ENCODE measurements around the gene CDC42EP3.

CDC42EP3 gene

DNA sequence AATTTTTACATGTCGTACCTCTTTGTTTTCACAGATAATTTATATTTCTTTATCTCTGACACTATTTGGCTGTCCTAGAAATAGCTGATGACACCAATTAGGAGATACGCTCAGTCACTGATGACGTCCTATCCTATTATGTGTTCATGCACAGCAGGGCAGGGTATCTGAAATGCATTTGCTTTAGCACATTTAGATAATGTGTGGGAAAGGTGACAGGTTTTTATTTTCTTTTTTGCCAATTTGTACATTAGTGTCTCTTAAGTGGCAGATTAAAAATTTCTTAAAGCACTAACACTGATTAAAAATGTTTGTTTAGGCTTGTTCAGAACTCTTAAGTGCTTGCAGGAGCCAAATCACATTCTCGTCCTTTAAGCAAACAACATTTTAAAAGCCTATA lies 39.7 kb downstream of the CDC42EP3 start:
- Histone ChIP-seq H3K36me3 (no peaks in the 10 kb centered on the region), H3K4me1 (no peaks in the 10 kb centered on the region), H3K27ac (no peak overlapping the region), H3K4me3 (no peak overlapping the region), H3K27me3 (no peaks in the 10 kb centered on the region), H3K9me3 (no peaks in the 10 kb centered on the region)
- intact Hi-C loops (cut with DNase I; ENCODE audit: low total_unique reads): no loop called here
- TF ChIP-seq, protein P1, sequence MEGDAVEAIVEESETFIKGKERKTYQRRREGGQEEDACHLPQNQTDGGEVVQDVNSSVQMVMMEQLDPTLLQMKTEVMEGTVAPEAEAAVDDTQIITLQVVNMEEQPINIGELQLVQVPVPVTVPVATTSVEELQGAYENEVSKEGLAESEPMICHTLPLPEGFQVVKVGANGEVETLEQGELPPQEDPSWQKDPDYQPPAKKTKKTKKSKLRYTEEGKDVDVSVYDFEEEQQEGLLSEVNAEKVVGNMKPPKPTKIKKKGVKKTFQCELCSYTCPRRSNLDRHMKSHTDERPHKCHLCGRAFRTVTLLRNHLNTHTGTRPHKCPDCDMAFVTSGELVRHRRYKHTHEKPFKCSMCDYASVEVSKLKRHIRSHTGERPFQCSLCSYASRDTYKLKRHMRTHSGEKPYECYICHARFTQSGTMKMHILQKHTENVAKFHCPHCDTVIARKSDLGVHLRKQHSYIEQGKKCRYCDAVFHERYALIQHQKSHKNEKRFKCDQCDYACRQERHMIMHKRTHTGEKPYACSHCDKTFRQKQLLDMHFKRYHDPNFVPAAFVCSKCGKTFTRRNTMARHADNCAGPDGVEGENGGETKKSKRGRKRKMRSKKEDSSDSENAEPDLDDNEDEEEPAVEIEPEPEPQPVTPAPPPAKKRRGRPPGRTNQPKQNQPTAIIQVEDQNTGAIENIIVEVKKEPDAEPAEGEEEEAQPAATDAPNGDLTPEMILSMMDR (IDR thresholded peaks at IDR 0.05): no peak
- DNase-seq: no peak

DNA sequence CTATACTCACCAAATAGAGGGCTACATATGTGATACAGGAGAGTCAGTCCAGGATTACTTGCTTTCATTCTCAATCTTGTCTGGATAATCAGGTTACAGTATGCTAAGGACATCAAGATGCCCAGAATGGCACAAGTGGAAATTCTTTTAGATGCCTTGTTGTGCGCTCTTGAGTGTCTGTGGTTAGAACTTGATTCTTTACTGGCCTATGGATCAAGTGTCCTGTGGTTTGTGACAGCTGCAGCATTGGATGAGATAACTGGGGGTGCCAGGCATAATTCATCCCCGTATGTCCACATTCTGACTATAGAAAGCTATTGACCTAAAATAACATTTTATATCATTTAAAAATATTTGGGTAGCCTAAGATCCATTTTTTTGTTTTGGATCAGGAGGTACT lies 40.1 kb downstream of the CDC42EP3 start:
- Histone ChIP-seq H3K4me1 (peaks cover 0 to 4% (median 3%) of the 10 kb centered on the region in 4 donors), H3K9me3 (no peaks in the 10 kb centered on the region), H3K27ac (no peak overlapping the region), H3K27me3 (no peaks in the 10 kb centered on the region), H3K4me3 (no peak overlapping the region), H3K36me3 (no peaks in the 10 kb centered on the region)
- intact Hi-C loops (cut with DNase I; ENCODE audit: low total_unique reads): no loop called here
- TF ChIP-seq, protein P1 (IDR thresholded peaks at IDR 0.05): no peak
- no peak for DNase-seq

DNA sequence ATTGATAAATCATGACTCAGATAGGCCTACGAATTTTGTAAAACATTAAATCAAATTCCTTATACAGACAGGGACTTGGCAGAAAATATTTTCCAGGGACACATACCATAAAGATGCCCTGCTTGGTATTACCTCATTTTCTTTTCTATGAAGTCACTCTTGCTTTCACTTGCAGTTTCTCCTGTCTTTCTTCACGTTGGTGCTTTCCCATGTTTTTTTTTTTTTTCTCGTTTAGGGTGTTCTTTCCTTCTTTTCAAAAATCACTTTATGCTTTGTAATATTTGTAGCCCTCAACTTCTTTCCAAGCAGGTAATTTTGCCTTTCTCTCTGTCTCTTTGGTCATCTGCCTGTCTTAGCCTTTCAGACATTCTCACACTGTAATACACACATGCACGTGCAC lies 40.7 kb downstream of the CDC42EP3 start:
- Histone ChIP-seq H3K27me3 (no peaks in the 10 kb centered on the region), H3K4me1 (peaks cover 0 to 9% (median 8%) of the 10 kb centered on the region in 4 donors), H3K36me3 (no peaks in the 10 kb centered on the region), H3K9me3 (no peaks in the 10 kb centered on the region), H3K27ac (no peak overlapping the region), H3K4me3 (no peak overlapping the region)
- no peak for DNase-seq
- TF ChIP-seq, protein P1 (IDR thresholded peaks at IDR 0.05): no peak
- intact Hi-C loops (cut with DNase I; ENCODE audit: low total_unique reads): no loop called here

DNA sequence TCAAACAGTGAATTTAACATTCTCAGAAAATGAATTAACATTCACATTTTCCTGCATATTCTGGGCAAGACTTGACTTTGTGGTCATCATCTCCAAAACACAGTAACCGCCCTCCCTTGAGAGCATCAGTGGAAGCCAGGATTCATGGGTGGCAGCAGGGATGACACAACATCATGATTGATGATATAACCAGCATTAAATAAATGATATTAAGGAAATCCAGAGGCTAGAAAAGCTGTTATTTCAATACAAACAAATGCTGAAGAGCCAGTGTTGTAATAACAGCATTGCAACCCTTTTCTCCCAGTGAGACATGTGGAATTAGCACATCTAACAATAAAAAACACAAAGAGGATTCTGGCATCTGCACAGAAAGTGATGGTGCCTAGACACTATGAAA lies 41.1 kb downstream of the CDC42EP3 start:
- Histone ChIP-seq H3K27me3 (no peaks in the 10 kb centered on the region), H3K4me3 (no peak overlapping the region), H3K27ac (no peak overlapping the region), H3K36me3 (no peaks in the 10 kb centered on the region), H3K9me3 (no peaks in the 10 kb centered on the region), H3K4me1 (peaks cover 0 to 14% (median 12%) of the 10 kb centered on the region in 4 donors)
- DNase-seq: no peak
- intact Hi-C loops (cut with DNase I; ENCODE audit: low total_unique reads): no loop called here
- TF ChIP-seq, protein P1 (IDR thresholded peaks at IDR 0.05): no peak

DNA sequence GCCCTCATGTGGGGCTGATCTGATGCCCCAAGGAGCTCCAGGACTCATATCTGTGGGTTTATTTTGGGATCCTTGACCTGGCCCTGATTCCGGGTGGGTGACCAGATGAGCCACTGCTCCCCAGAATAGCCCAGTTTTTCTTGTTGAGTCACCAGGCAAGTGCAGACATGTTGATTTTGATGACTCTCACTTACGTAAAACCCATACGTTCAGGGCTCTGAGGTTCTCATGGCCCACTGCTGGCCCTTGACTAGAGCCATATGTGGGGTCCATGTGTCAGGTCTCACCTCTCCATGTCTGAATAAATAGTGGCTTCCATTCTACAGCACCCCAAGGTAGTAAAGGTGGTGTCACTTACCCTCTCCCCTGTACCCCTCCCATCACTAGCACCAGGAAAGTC lies 41.9 kb downstream of the CDC42EP3 start:
- no peaks in the 10 kb centered on the region for H3K9me3 ChIP-seq
- no peak overlapping the region for H3K4me3 ChIP-seq
- TF ChIP-seq, protein P1 (IDR thresholded peaks at IDR 0.05): no peak
- no peak overlapping the region for H3K27ac ChIP-seq
- H3K4me1 ChIP-seq: peaks cover 0 to 20% (median 12%) of the 10 kb centered on the region in 4 donors
- no peaks in the 10 kb centered on the region for H3K36me3 ChIP-seq
- no peaks in the 10 kb centered on the region for H3K27me3 ChIP-seq
- intact Hi-C loops (cut with DNase I; ENCODE audit: low total_unique reads): no loop called here
- DNase-seq: no peak

DNA sequence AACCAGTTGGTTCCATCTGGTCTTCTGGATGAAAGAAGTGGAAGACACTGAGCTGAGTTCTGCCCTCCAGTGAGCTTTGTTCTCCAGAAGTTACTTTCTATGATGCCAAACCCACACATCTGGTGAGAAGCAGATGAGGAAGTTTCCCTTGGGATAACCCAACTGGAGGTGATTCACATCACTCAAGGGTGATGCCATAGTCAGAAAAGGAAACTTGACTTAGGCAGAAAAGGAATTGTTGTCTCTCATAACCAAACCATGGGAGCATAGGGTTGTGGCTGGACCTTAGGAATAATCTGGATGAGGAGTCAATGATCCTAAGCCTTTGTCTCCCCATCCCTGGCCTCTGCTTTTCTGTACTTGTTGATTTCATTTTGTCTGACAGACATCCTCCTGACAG lies 43.7 kb downstream of the CDC42EP3 start:
- TF ChIP-seq, protein P1 (IDR thresholded peaks at IDR 0.05): no peak
- no peaks in the 10 kb centered on the region for H3K27me3 ChIP-seq
- peaks cover 0 to 20% (median 12%) of the 10 kb centered on the region in 4 donors for H3K4me1 ChIP-seq
- H3K36me3 ChIP-seq: no peaks in the 10 kb centered on the region
- no peak for DNase-seq
- no peak overlapping the region for H3K27ac ChIP-seq
- no peaks in the 10 kb centered on the region for H3K9me3 ChIP-seq
- H3K4me3 ChIP-seq: no peak overlapping the region
- intact Hi-C loops (cut with DNase I; ENCODE audit: low total_unique reads): no loop called here

All from tibial artery (tissue), 4 donors.